ENCODE results near the gene CCT6B.
"Not testable (repeated sequence)": the region's sequence is repeated elsewhere in the genome, so short reads cannot be mapped to it uniquely, and the experiment has no call there.

The CCT6B gene
- 2.2 to 4.1 (median 3.1) reads per million in 4 experiments for total RNA-seq

GRCh38 chr17:34961093-34961911 lies at the start of gene CCT6B, which contains the start of gene ZNF830:
Gene CCT6B, minus strand, starts transcription at chr17:34961460. Its CDS starts 67 bp downstream, at chr17:34961393.
Gene ZNF830, plus strand, starts transcription at chr17:34961540. Its CDS starts 27 bp downstream, at chr17:34961567.
- peak; percentile 85 for DNase-seq

- no peak for DNase-seq
Observed at GRCh38 chr17:35010093-35010492, 48.8 kb upstream of the CCT6B start.

- no peak for DNase-seq
Observed at GRCh38 chr17:35006961-35007360, 45.7 kb upstream of the CCT6B start.

GRCh38 chr17:35006345-35006744 lies 45.1 kb upstream of the CCT6B start:
- DNase-seq: no peak

- DNase-seq: no peak
Observed at GRCh38 chr17:35003778-35004177, 42.5 kb upstream of the CCT6B start.

- no peak for DNase-seq
Observed at GRCh38 chr17:35002876-35003551, 41.8 kb upstream of the CCT6B start.

- DNase-seq: no peak
Observed at GRCh38 chr17:35001549-35001948, 40.3 kb upstream of the CCT6B start.

- not testable (repeated sequence) for DNase-seq
Observed at GRCh38 chr17:35000965-35001364, 39.7 kb upstream of the CCT6B start.

- no peak for DNase-seq
Observed at GRCh38 chr17:34999456-34999855, 38.2 kb upstream of the CCT6B start.

- peak; percentile 67 for DNase-seq
Observed at GRCh38 chr17:34998205-34998604, 36.9 kb upstream of the CCT6B start.

GRCh38 chr17:34997355-34997862 lies 36.1 kb upstream of the CCT6B start:
- DNase-seq: no peak

GRCh38 chr17:34996422-34997285 lies 35.4 kb upstream of the CCT6B start:
- DNase-seq: no peak

GRCh38 chr17:34993031-34993430 lies 31.8 kb upstream of the CCT6B start:
- no peak for DNase-seq

- no peak for DNase-seq
Observed at GRCh38 chr17:34991606-34992005, 30.3 kb upstream of the CCT6B start.

GRCh38 chr17:34990921-34991365 lies 29.7 kb upstream of the CCT6B start:
- DNase-seq: no peak

- no peak for DNase-seq
Observed at GRCh38 chr17:34989473-34989872, 28.2 kb upstream of the CCT6B start.

- no peak for DNase-seq
Observed at GRCh38 chr17:34988644-34989043, 27.4 kb upstream of the CCT6B start.

GRCh38 chr17:34987232-34987631 lies 26.0 kb upstream of the CCT6B start:
- DNase-seq: no peak

GRCh38 chr17:34981538-34982241 lies 20.4 kb upstream of the CCT6B start:
- no peak for DNase-seq

- peak; percentile 76 for DNase-seq
Observed at GRCh38 chr17:34980681-34981537, 19.6 kb upstream of the CCT6B start.

GRCh38 chr17:34980353-34980680 lies 19.1 kb upstream of the CCT6B start, which contains the start of gene LIG3:
Gene LIG3, plus strand, starts transcription at chr17:34980512. Its CDS starts 2,494 bp downstream, at chr17:34983006.
- peak; percentile 88 for DNase-seq
